SK-N-SH treated with all-trans-retinoic acid at 6 μM for 48 hours (cell line): ENCODE data around the gene RET.

Experiments used
- ISL1 ChIP-seq: fragments of 250-450 bp; sonication (Bioruptor Pico); IDR thresholded peaks from 2 replicates; pipeline ENCODE4 v2.1.2; 2022; ENCODE audit warnings: mild to moderate bottlenecking, moderate library complexity
- PATZ1 ChIP-seq: fragments of 250-450 bp; sonication (Bioruptor Pico); IDR thresholded peaks from 2 replicates; pipeline ENCODE4 v1.8.0; 2020; ENCODE audit warnings: mild to moderate bottlenecking, moderate library complexity, borderline replicate concordance
- PPARA ChIP-seq: fragments of 250-450 bp; sonication (Bioruptor Pico); IDR thresholded peaks from 2 replicates; pipeline ENCODE4 v1.5.0; 2020; ENCODE audit warnings: mild to moderate bottlenecking, borderline replicate concordance
- RARB ChIP-seq: fragments of 250-450 bp; sonication (Bioruptor Pico); IDR thresholded peaks from 2 replicates; pipeline ENCODE4 v1.8.0; 2021; ENCODE audit warnings: mild to moderate bottlenecking, moderate library complexity
- TSHZ2 ChIP-seq: fragments of 250-450 bp; sonication (Bioruptor Pico); IDR thresholded peaks from 2 replicates; pipeline ENCODE4 v1.5.0; 2020; ENCODE audit warnings: mild to moderate bottlenecking, moderate library complexity

- TF ChIP-seq TSHZ2 (no peak), RARB (CRISPR knock-in tag) (no peak), ISL1 (no peak), PPARA (CRISPR knock-in tag) (no peak), PATZ1 (CRISPR knock-in tag) (no peak)
Observed at GRCh38 chr10:43086321-43086942, 9.6 kb downstream of the RET start.
